ENCODE results near the gene GPR37.
A peak's percentile ranks its signal among the peaks of the same experiment; 100 is the strongest.

Gene GPR37, protein sequence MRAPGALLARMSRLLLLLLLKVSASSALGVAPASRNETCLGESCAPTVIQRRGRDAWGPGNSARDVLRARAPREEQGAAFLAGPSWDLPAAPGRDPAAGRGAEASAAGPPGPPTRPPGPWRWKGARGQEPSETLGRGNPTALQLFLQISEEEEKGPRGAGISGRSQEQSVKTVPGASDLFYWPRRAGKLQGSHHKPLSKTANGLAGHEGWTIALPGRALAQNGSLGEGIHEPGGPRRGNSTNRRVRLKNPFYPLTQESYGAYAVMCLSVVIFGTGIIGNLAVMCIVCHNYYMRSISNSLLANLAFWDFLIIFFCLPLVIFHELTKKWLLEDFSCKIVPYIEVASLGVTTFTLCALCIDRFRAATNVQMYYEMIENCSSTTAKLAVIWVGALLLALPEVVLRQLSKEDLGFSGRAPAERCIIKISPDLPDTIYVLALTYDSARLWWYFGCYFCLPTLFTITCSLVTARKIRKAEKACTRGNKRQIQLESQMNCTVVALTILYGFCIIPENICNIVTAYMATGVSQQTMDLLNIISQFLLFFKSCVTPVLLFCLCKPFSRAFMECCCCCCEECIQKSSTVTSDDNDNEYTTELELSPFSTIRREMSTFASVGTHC

DNA sequence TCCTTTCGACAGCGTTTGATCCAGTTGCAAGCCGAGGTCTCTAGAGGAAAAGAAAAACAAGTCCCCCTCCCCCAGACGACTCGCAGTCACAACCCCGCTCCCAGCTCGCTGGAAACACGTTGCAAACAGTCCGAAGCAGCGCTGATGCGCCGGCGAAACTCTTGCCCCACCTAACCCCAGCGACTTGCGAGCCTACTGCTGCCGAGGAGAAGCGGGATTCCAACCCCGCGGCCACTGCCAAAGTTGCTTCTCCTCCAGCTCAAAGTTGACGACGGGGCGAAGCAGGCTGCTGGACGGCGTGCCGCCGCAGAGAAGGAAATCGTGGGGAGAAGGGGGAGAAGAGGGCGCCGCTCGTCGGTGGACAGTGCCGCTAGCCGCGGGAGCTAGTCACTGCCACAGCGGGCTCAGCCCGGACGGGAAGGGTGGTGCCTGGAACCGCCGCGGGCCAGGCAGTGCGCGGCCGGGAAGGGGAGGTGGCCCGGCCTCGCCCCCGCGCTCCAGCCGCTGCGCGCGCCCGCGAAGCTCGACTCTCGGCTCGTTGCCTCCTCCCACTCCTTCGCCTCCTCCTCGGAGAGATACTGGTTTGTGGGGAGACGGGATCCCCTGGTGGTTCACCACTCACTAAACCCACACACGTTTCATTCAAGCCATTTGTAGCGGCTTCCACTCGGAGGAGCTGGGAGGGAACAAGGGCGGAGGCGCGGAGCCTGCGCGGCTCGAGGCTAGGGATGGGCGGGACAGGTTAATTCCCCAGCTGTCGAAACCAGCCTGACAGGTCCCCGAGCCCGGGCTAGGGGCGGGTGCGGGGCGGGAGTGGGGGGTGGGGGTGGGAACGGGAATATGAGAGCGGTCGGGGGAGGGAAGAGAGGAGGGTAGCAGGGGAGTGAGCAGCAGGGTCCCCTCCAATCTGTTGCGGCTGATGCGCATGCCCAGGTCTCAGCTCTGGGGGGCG lies at the start of gene GPR37:
Gene GPR37 (minus strand): TSS at position 392 of the 952 bp plus-strand sequence. CDS start 816 bp downstream, outside the sequence.
- DNase-seq (ENCODE audit: low read depth in 2 of 2), result peak; percentile 22 to 31

DNA sequence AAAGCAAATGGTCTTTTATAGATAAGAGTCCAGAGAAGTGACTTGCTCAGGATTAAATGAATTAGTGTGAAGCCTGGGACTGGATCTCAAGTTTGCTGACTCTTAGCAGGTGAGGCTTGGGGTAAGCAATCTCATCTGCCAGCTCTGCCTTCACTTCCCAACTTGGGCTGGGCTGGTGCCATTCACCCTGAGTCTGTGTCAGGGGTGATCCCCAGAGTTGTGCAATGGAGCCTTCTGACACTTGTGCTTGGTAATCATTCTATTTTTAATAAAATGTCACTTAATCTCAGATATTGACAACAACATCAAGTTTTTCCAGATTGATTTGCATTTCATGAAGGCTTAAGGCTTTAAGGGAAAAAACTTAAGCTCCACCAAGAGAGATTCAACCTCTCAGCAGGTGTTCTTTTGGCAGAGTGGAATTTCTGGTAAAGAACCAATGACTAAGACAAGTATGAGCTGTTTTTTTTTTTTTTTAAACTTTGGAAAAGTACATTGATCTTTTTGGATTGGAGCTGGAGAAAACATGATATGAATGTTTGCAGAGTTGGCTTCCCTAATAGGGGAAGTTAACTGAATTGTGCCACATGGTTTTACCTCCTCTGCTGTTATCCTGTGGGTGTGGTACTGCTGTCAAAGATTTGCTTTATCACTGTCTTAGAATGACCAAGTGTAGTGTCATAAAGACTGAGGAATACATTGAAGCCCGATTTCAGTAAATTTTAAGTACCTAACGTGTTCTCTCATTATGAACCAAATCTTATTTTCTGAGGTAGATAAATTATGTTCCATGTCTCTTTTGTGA lies 48.6 kb upstream of the GPR37 start:
- no peak for DNase-seq (ENCODE audit: low read depth in 2 of 2)

DNA sequence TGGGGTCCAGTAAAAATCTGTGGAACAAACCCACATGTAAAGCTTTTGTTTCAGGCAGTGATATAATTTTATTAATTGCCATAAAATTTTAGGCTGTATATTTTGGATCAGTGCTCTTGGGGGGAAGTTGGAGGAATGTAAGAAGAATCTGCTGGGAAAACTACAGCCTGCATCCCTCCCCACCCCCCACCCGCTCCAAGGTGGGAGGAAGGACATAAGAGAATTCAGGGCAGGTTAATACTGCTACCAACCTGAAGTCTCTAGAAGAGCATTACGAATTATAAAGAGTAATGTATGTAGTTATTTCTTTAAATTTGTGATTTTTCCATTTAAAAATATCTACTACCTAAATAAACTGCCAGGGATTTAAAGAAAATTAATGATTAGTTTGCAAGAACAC lies 47.2 kb upstream of the GPR37 start:
- DNase-seq (ENCODE audit: low read depth in 2 of 2), result no peak

DNA sequence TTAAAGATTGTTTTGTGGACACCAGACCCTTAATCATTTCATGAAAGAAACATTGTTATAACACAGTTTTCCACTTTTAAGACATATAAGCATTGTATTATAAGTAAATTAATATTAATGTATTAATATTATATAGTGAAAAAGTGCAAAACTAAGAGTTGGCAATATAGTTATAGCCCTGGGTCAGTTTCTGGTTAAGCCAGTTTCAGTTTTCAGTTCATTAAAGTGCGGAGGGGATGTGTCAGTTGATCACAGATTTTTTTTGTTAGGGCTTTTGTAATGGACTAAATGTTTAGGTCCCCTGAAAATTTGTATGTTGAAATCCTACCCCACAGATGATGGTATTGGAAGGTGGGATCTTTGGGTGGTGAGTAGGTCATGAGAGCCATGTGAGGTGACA lies 45.7 kb upstream of the GPR37 start:
- no peak for DNase-seq (ENCODE audit: low read depth in 2 of 2)

DNA sequence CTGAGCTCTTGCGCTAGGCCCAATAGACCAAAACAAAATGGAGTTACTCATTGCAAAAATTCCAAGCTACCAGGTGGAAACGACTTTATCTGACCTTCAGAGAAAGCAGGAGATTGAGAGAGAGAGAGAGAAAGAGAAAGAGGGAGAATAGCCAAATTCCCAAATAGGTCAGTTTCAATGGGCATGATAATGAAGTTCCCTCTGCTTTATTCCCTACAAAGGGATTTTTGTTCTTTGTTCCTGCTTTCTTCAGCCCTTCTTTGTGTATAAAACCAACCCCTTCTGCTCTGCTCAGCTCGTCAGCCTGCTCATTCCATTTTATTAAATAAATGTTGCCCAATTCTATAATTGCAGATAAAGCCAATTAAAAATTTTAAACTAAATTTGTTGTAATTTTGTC lies 45.0 kb upstream of the GPR37 start:
- no peak for DNase-seq (ENCODE audit: low read depth in 2 of 2)

DNA sequence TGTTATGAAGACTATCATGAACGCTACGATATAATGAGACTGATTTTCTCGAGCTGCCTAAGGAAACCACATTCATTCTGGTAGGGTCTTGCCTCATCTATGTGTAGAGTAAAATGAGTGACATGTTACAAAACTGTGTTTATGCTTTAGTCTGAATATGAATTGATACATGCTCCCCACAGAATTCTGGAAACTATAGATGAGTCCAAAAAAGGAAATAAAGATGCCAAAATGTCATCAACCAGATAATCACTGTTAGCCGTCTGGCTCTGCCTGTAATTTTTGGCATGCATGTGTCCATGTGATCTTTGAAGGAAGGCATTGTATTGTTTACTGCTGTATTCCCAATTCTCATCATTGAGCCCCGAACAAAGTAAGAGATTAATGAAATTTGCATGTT lies 42.6 kb upstream of the GPR37 start:
- DNase-seq (ENCODE audit: low read depth in 2 of 2), result no peak

DNA sequence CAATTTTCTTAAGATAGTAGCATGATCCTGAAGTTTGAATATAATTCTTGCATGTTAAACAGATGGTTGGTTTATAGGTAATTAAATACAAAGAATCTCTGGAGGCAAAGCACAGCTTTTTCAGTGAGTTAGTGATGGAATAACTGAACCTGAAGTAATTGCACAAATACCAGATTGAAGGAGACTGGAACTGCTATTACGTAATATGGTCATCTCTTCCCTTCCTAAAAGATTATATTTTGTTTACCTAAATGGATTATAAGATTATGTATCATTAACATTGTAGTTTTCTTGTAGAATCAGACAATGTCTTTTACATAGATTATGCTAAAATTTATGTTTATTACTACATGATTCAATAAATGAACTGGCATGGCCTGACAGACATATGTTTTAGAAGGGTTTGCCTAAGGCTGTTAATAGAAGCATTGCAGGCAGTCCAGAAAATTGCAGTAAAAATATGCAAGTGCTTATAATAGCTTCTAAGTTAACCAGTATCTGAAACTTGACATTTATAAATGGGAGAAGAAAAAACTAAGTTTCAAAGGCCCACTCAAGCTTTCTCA lies 35.8 kb upstream of the GPR37 start:
- no peak for DNase-seq (ENCODE audit: low read depth in 2 of 2)

DNA sequence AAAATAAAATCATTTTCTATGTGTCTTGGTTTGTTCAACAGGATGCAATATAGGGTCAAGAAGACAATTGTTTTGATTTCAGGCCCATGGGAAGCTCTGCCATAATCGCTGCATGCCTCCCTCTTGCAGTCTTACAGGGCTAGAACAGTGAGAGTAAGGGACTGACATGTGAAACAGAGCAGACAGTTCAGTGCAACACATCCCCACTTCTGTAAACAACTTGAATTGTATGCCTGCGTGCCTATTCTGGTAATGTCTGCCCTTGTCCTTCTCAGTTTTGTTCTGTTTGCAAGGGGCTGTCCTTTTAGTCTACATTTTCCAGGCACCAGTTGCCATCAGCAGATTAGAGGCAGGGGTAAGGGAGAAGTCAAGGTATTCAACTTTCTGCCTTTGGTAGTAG lies 34.8 kb upstream of the GPR37 start:
- DNase-seq (ENCODE audit: low read depth in 2 of 2), result no peak

DNA sequence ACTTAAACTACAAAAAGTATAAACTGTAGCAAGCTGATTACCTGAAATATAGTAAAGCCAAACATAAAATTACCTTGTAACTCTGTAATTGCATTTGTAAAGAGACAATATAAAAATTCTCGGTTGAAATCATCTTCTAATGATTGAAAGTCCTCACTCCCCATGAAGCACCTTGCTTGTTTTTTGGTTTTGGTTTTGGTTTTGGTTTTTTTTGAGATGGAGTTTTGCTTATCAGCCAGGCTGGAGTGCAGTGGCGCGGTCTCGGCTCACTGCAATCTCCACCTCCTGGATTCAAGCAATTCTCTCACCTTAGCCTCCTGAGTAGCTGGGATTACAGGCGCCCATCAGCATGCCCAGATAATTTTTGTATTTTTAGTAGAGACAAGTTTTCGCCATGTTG lies 33.9 kb upstream of the GPR37 start:
- no peak for DNase-seq (ENCODE audit: low read depth in 2 of 2)

DNA sequence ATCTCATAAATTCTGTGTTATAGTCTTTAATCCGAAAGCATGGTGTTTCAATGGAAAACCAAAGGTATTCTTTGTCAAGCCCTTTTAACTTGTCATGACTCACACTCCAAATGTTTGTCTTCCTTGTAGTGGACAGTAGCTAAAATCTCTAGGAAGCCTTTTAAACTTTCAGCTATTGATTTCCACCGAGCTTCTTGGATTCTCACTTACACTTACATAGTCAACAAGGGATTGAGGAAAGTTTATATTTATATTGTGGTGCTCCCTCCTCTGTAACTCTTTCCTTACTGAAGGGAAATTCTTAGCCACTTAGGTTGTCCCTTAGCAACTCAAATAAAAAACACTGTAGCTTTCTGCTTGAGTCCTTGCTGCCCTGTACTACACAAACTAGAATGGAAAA lies 31.2 kb upstream of the GPR37 start:
- no peak for DNase-seq (ENCODE audit: low read depth in 2 of 2)

DNA sequence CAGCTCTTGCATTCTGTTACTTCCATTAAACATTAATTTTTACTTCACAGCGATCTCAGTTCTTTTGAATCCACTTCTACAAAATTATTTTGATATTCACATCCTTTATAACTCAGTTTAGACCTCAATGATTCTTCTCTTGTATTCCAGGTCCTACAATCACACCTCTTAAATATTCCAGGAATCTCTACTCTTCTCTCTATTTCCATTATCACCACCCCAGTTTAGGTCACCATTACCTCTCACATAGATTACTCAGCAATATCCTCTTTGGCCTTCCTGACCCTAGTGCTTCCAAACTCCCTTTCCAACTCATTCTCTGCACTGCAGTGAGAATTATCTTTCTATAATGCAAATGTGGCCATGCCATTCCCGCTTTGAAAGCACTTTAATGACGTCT lies 27.1 kb upstream of the GPR37 start:
- no peak for DNase-seq (ENCODE audit: low read depth in 2 of 2)

DNA sequence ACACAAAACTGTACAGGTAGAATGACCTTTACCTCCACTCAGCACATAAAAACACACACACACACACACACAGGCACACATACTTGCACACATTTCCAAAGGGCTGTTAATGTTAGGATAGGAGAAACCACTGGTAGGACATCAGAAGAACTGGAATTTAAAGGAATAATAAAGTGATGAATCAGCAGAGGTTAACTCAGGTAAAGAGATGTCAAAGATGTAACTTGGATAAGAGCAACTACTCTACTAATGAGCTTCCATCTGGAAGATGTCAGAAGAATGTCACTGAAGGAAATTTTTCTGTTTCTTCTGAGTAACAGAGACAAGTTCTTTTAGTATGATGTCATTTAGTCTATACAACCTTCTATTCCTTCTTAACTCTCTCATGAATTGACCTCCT lies 26.4 kb upstream of the GPR37 start:
- no peak for DNase-seq (ENCODE audit: low read depth in 2 of 2)

DNA sequence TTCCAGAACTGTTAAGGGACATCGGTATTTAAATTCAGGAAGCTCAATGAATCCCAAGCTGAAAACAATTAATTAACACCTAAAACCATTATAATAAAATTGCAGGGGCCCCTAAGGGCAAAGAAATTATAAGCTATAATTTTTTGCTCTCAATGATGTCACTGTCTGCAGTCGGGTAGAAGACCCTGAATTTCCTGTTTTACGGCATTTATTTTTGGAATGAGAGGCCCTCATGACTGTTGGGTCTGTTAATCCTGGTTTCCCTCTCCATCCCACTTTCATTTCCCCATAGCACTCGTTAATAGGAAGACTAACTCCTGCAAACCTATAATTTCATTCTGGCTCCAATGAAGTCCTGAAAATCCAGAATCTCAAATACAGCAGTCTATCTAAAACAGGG lies 25.8 kb upstream of the GPR37 start:
- DNase-seq (ENCODE audit: low read depth in 2 of 2), result no peak

DNA sequence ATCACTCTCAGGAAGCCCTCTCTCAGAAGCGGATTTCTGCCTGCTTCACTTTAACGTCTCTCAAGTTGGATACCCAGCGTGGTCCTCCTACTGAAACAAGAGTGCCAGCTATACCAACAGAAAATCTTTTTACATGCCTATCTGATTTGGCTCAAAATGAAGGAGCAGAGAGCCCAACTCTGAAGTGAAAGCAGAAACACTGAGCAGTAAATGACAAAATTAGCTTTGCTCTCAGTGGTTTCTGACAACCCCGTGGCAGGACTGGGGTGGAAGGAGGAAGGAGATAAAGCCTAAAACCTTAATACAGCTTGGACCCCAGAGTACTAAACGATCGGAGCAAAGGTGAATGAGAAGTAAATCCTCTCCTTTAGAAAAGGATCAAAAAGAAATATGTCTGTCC lies 25.1 kb upstream of the GPR37 start:
- DNase-seq (ENCODE audit: low read depth in 2 of 2), result no peak

DNA sequence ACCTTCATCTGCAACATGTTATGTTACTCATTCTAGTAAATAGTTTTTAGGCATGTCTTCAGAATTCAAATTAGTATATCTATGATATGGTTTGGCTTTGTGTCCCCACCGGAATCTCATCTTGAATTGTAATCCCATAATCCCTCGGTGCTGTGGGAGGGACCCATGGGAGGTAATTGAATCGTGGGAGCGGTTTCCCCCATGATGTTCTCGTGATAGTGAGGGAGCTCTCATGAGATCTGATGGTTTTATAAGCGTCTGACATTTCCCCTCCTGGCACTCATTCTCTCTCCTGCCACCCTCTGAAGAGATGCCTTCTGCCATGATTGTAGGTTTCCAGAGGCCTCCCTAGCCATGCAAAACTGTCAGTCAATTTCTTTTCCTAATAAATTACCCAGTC lies 20.4 kb upstream of the GPR37 start:
- DNase-seq (ENCODE audit: low read depth in 2 of 2), result no peak

DNA sequence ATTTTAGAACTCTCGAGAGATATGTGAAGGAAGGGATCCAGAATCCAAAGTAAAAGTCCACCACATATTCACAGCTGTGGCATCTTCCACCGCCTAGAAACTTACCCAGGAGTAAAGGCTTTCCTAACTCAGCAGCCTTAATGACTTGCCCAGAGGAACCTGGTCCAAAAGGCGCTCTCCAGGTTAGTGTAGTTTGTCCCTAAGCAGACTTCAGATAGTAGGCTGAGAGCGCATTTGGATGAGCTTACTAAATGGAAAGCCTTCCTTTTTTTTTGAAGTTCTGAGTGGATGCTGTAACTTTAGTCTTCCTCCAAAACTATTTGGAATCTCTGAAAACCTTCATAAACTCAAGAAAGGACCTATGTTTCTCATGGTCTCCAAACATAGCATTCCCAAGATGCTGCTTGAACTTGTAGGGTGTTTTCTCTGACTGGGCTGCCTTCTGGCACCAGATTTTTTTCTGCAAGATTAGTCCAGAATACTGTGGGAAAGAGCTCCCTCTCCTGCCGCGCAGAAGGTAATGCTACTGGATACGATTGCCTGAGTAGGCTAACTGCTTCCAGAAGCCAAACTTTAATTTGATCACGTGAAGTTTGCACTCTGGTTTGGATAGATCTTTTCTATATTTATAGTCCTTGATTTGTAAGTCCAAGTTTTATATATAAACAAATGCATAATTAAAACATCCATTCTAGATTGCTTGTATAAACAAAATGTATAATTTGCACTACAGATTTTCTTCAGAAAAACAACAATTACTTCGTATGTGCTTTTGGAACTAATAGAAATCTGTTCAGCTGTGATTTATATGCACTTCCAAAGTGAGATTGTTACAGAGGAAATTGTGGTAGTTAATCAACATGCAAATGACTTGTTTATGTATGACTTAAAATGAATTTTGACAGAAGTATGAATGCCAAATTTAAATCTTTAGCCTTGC lies 19.6 kb upstream of the GPR37 start:
- DNase-seq (ENCODE audit: low read depth in 2 of 2), result no peak

DNA sequence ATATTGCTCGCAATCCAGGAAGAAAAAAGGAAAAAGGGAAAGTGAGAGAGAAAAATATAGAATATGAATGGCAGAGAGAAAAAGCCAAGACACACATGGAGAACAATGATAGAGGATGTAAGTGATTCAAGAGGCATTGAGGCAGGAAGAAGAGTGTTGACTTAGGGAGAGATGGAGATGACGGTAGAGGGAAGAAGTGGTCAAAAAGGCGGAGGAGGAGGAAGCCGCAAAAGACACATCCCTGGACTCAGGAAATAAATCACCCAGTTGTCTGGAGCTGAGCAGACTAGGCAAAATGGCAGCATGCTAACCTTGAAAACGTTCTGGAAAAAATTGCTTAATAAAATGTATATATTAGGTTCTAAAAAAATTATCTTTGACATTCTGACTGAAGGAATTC lies 17.7 kb upstream of the GPR37 start:
- DNase-seq (ENCODE audit: low read depth in 2 of 2), result no peak

DNA sequence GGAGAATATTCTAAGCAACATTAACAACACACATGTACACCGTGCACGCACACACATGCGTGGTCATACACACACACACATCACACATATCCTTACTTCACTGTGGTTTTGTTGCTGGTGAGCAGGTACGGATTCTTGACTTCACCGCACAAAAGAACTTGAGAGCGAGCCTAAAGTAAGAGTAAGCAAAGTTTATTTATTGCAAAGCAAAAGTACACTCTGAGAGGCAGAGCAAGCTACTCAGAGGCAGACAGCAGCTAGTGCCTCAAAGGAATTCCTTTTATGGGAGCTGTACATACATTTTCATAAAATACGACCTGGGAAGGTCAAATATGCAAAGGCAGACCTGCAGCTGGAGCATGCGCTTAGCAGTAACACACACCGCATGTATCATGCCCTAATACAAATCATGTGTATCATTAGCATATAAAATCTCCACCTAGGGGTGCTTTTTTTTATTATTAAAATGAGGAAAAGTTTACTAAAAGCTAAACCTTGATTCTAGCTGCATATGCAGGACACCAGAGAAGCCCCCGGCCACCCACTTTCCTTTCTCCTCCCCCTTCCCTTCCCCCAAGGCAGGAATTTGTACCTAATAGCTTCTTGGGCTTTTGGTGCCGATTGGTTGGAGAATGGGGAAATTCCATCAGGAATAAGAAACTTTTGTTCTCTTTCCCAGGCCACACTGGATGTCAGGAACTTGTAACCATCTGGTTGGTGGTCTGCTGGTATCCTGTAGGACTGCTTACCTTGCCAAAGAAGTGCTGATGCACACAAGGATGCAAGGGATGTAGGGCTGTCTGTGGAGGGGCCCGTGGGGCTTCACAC lies 16.5 kb upstream of the GPR37 start:
- no peak for DNase-seq (ENCODE audit: low read depth in 2 of 2)

DNA sequence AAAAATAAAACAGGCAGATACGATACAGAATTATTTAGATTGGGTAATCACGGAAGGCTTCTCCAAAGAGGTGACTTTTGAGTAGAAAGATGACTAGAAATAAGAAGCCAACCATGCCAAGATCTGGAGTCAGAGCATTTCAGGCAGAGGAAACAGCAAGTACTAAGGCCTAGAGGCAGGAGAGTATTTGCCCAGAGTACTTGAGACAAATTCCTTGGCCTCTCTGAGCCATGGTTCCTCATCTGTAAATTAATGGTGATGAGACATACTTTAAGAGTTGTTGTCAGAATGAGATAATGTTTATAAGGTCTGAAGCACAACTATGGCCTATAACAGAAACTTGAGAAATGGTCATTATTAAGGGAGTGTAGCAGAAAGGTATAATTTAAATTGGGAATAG lies 15.8 kb upstream of the GPR37 start:
- DNase-seq (ENCODE audit: low read depth in 2 of 2), result no peak
